MM.1S (cell line): Measurements from ENCODE around the gene NPEPL1.

Experiments used
- DNase-seq: peaks from one replicate; pipeline ENCODE4 v3.0.0-alpha.2; 2015
- H2AFZ ChIP-seq: fragments of 300-600 bp; sonication (generic); 2 replicates; pipeline ENCODE4 v1.6.0; 2016; ENCODE audit warnings: antibody characterized with exemption, low read length
- H3F3A ChIP-seq: fragments of 300-600 bp; sonication (generic); 2 replicates; pipeline ENCODE4 v1.6.1; 2016; ENCODE audit warnings: mild to moderate bottlenecking, antibody characterized with exemption, low read length, moderate library complexity, mixed read lengths; ENCODE audit not compliant: insufficient read depth
- H3K27ac ChIP-seq: fragments of 300-600 bp; sonication (generic); 2 replicates; pipeline ENCODE4 v1.5.1; 2016; ENCODE audit warnings: mild to moderate bottlenecking, low read length
- H3K27me3 ChIP-seq: fragments of 300-600 bp; sonication (generic); replicated peaks from 2 replicates; pipeline ENCODE4 v1.6.0; 2016; ENCODE audit warnings: low read length; ENCODE audit not compliant: insufficient read depth
- H3K36me3 ChIP-seq: fragments of 300-600 bp; sonication (generic); replicated peaks from 2 replicates; pipeline ENCODE4 v1.6.1; 2016; ENCODE audit warnings: mild to moderate bottlenecking, low read length, mixed read lengths; ENCODE audit not compliant: insufficient read depth
- H3K4me1 ChIP-seq: fragments of 300-600 bp; sonication (generic); 2 replicates; pipeline ENCODE4 v1.6.1; 2016; ENCODE audit warnings: low read length, mixed read lengths
- H3K4me2 ChIP-seq: fragments of 300-600 bp; sonication (generic); 2 replicates; pipeline ENCODE4 v1.6.0; 2016; ENCODE audit warnings: low read depth, low read length
- H3K4me3 ChIP-seq: fragments of 300-600 bp; sonication (generic); 2 replicates; pipeline ENCODE4 v1.5.1; 2016; ENCODE audit warnings: low read length, mixed read lengths
- H3K79me2 ChIP-seq: fragments of 300-600 bp; sonication (generic); 2 replicates; pipeline ENCODE4 v1.6.1; 2016; ENCODE audit warnings: mixed run types, low read length, mixed read lengths
- H3K9ac ChIP-seq: fragments of 300-600 bp; sonication (generic); 2 replicates; pipeline ENCODE4 v1.6.1; 2016; ENCODE audit warnings: low read length, mixed read lengths
- H3K9me2 ChIP-seq: fragments of 300-600 bp; sonication (generic); replicated peaks from 2 replicates; pipeline ENCODE4 v1.6.1; 2016; ENCODE audit warnings: mild to moderate bottlenecking, low read length, mixed read lengths; ENCODE audit not compliant: insufficient read depth
- H3K9me3 ChIP-seq: fragments of 300-600 bp; sonication (generic); replicated peaks from 2 replicates; pipeline ENCODE4 v1.6.1; 2016; ENCODE audit warnings: mild to moderate bottlenecking, low read length, mixed read lengths; ENCODE audit not compliant: insufficient read depth
- H4K20me1 ChIP-seq: fragments of 300-600 bp; sonication (generic); 2 replicates; pipeline ENCODE4 v1.6.1; 2016; ENCODE audit warnings: mild to moderate bottlenecking, low read length, moderate library complexity, mixed read lengths; ENCODE audit not compliant: insufficient read depth
- EZH2 ChIP-seq: fragments of 300-600 bp; sonication (generic); optimal IDR thresholded peaks from 2 replicates; pipeline ENCODE3; 2017; ENCODE audit warnings: low read depth, mild to moderate bottlenecking, antibody characterized with exemption, low read length, mixed read lengths
- EZH2phosphoT487 ChIP-seq: fragments of 300-600 bp; sonication (generic); IDR thresholded peaks from 2 replicates; pipeline ENCODE4 v1.6.1; 2018; ENCODE audit warnings: antibody characterized with exemption, low read length
- TF ChIP-seq, protein P1 (sequence below): fragments of 300-600 bp; sonication (generic); IDR thresholded peaks from 2 replicates; pipeline ENCODE4 v1.5.1; 2016; ENCODE audit warnings: antibody characterized with exemption, low read length, mixed read lengths

Gene NPEPL1

DNA sequence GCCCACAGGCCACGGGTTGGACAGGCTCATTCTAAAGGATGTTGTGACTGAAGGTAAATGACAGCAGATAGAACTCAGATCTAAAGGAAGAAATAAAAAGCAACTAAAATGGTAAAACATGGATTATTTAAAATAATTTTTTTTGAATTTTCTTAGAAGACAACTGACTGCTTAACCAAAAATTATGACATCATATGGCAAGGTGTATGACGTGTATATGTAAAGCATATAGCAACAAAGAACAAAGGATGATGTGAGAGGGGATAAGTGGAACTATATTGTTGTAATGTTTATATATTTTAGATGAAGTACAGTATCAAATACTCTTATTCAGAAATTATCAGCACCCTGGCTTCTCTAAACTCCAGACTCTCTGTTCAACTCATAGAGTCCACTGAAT is 38.6 kb downstream of the NPEPL1 start:
- no peak overlapping the region for H3K9ac ChIP-seq
- no peaks in the 10 kb centered on the region for H3K4me1 ChIP-seq
- no peaks in the 10 kb centered on the region for H4K20me1 ChIP-seq
- H3K9me3 ChIP-seq = no peaks in the 10 kb centered on the region
- H3K36me3 ChIP-seq = no peaks in the 10 kb centered on the region
- no peak overlapping the region for H3K27ac ChIP-seq
- no peak overlapping the region for H3K4me3 ChIP-seq
- H3K4me2 ChIP-seq = no peak overlapping the region
- no peaks in the 10 kb centered on the region for H3F3A ChIP-seq
- no peak for DNase-seq
- peaks cover 6% of the 10 kb centered on the region; the same call in 1 of the 2 replicates for H3K27me3 ChIP-seq
- no peaks in the 10 kb centered on the region for H3K79me2 ChIP-seq
- TF ChIP-seq, protein P1, sequence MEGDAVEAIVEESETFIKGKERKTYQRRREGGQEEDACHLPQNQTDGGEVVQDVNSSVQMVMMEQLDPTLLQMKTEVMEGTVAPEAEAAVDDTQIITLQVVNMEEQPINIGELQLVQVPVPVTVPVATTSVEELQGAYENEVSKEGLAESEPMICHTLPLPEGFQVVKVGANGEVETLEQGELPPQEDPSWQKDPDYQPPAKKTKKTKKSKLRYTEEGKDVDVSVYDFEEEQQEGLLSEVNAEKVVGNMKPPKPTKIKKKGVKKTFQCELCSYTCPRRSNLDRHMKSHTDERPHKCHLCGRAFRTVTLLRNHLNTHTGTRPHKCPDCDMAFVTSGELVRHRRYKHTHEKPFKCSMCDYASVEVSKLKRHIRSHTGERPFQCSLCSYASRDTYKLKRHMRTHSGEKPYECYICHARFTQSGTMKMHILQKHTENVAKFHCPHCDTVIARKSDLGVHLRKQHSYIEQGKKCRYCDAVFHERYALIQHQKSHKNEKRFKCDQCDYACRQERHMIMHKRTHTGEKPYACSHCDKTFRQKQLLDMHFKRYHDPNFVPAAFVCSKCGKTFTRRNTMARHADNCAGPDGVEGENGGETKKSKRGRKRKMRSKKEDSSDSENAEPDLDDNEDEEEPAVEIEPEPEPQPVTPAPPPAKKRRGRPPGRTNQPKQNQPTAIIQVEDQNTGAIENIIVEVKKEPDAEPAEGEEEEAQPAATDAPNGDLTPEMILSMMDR = no peak
- no peak for TF ChIP-seq EZH2
- TF ChIP-seq EZH2phosphoT487 = no peak
- no peaks in the 10 kb centered on the region for H3K9me2 ChIP-seq
- no peak overlapping the region for H2AFZ ChIP-seq

DNA sequence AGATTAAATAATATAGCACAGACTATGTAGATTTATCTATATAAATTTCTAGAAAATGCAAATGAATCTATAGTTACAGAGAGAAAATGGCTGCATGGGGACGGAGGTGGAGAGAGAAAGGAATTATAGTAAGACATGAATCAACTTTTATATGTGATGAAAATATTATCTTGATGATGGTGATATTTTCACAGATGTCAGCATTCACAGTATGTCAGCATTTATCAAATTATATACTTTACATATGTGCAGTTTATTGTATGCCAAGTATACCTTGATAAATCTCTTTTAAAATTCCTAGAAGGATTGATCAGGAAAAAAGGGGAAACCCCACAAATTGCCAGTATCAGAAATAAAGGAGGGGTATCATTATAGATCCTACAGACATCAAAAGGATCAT is 44.6 kb downstream of the NPEPL1 start:
- no peak for DNase-seq
- Histone ChIP-seq H3K4me2 (no peak overlapping the region), H4K20me1 (no peaks in the 10 kb centered on the region), H3K27me3 (peaks cover 11% of the 10 kb centered on the region), H3K79me2 (no peaks in the 10 kb centered on the region), H3F3A (no peaks in the 10 kb centered on the region), H3K9ac (no peak overlapping the region), H3K9me2 (no peaks in the 10 kb centered on the region), H2AFZ (no peak overlapping the region), H3K36me3 (no peaks in the 10 kb centered on the region), H3K9me3 (no peaks in the 10 kb centered on the region), H3K27ac (no peak overlapping the region), H3K4me3 (no peak overlapping the region), H3K4me1 (no peaks in the 10 kb centered on the region)
- TF ChIP-seq EZH2phosphoT487 = no peak
- TF ChIP-seq, protein P1 = no peak
- TF ChIP-seq EZH2 = no peak

DNA sequence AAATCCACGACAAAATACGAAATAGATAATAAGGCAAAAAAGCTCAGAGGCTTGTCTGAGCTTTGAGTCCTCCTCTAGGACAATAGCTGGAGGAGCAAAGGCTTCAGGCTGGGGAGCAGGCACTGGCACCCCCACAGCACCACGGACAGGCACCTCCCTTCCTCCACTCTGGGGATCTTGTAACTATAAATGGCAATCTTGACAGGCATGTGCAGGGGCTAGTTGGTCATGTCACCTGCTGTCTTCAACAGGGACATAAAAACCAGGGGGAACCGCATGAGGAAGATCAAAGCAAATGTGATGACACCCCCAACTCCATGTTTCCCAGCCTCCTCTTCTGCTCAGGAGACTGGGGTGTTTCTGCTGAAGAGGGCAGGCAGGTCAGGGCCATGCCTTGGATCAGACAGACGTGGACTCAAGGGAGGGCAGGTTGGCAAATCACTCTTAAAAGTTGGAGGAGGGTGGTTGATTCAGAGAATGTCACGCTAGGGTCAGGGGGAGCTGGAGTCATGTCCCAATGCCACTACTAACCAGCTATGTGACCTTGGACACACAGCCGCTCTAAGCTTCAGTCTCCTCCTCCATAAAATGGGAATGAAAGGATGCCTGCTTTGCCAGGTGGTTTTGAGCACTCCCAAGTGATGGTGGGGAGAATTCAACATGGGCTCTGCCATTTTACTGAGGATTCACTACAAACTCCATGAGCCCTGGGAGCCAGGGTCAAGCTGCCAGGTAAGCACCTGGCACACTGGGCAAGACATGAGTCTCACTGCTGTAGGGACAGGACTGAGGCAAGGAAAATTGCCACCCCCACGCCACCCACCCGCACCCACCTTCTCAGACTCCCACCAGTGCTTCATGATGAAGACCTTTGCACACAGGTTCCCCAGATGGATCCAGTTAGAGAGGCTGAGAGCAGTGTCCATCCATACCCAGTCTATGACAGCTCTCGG is 48.0 kb downstream of the NPEPL1 start:
- Histone ChIP-seq H3F3A (no peaks in the 10 kb centered on the region), H3K27ac (no peak overlapping the region), H2AFZ (no peak overlapping the region), H3K4me3 (no peak overlapping the region), H3K36me3 (no peaks in the 10 kb centered on the region), H3K4me2 (no peak overlapping the region), H4K20me1 (no peaks in the 10 kb centered on the region), H3K4me1 (no peaks in the 10 kb centered on the region), H3K9me2 (no peaks in the 10 kb centered on the region), H3K9me3 (no peaks in the 10 kb centered on the region), H3K79me2 (no peaks in the 10 kb centered on the region), H3K9ac (no peak overlapping the region), H3K27me3 (peaks cover 31% of the 10 kb centered on the region)
- TF ChIP-seq EZH2 (no peak), EZH2phosphoT487 (no peak)
- TF ChIP-seq, protein P1 = no peak
- DNase-seq = no peak
